Endothelial cell of umbilical vein (primary cell): ENCODE measurements around the gene TXK.

Experiments used
- EZH2 ChIP-seq: IDR thresholded peaks from 2 replicates; pipeline ENCODE4 v1.6.1; 2012; ENCODE audit warnings: borderline replicate concordance, low read depth, mild to moderate bottlenecking, moderate library complexity, low read length, inconsistent platforms; ENCODE audit not compliant: severe bottlenecking
- FOS ChIP-seq: IDR thresholded peaks from 2 replicates; pipeline ENCODE4 v1.6.1; 2011; ENCODE audit warnings: mild to moderate bottlenecking, low read length, moderate library complexity, borderline replicate concordance; ENCODE audit not compliant: insufficient read depth
- GATA2 ChIP-seq: IDR thresholded peaks from 2 replicates; pipeline ENCODE4 v1.7.0; 2011; ENCODE audit warnings: low read depth, mild to moderate bottlenecking, moderate library complexity, mixed read lengths, low read length; ENCODE audit not compliant: insufficient read length, insufficient read depth
- JUN ChIP-seq: IDR thresholded peaks from 2 replicates; pipeline ENCODE4 v1.6.1; 2011; ENCODE audit warnings: borderline replicate concordance, low read depth; ENCODE audit not compliant: insufficient read length, insufficient read depth
- MYC ChIP-seq: IDR thresholded peaks from one replicate; pipeline ENCODE4 v1.6.1; 2011; ENCODE audit warnings: mild to moderate bottlenecking, low read depth, low read length
- POLR2A ChIP-seq: IDR thresholded peaks from 2 replicates; pipeline ENCODE4 v1.6.1; 2012; ENCODE audit warnings: low read depth, mild to moderate bottlenecking, control low read depth, low read length
- POLR2AphosphoS5 ChIP-seq: IDR thresholded peaks from 2 replicates; pipeline ENCODE4 v1.6.1; 2012; ENCODE audit warnings: low read depth, mild to moderate bottlenecking, control low read depth, low read length, moderate library complexity; ENCODE audit not compliant: insufficient read depth
- TF ChIP-seq, protein P1 (sequence below), 2 donors: IDR thresholded peaks; 1 replicate in 1 of 2; 2 replicates in 1 of 2; pipeline ENCODE4 v1.5.1; 2011; ENCODE audit warnings: low read length in 2 of 2, mild to moderate bottlenecking in 2 of 2, moderate library complexity in 2 of 2, control low read depth in 1 of 2, inconsistent platforms in 1 of 2, low read depth in 1 of 2; ENCODE audit not compliant: insufficient read depth in 1 of 2; ENCODE audit errors: extremely low read depth in 1 of 2
- TF ChIP-seq, protein P2 (sequence below): IDR thresholded peaks from 2 replicates; pipeline ENCODE4 v1.6.1; 2011; ENCODE audit not compliant: insufficient read depth, insufficient read length

DNA sequence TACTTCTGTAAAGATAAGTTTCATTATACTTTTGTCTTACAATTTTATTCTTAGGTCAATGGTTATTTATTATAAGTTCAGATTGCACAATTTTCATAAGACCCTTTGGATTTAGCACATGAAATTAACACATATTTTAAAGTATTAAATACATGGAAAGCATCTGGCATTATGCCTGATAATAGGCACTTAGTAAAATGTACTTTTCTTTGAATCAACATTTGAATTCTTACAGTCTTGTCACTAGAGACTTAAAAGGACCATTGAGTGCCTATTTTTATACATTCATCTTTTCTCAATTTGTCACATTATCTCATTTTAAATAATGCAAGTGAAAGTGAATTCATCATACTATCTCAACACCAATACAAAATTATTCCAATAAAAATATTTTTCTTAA, 94.5 kb downstream of the TXK start:
- TF ChIP-seq, protein P1, sequence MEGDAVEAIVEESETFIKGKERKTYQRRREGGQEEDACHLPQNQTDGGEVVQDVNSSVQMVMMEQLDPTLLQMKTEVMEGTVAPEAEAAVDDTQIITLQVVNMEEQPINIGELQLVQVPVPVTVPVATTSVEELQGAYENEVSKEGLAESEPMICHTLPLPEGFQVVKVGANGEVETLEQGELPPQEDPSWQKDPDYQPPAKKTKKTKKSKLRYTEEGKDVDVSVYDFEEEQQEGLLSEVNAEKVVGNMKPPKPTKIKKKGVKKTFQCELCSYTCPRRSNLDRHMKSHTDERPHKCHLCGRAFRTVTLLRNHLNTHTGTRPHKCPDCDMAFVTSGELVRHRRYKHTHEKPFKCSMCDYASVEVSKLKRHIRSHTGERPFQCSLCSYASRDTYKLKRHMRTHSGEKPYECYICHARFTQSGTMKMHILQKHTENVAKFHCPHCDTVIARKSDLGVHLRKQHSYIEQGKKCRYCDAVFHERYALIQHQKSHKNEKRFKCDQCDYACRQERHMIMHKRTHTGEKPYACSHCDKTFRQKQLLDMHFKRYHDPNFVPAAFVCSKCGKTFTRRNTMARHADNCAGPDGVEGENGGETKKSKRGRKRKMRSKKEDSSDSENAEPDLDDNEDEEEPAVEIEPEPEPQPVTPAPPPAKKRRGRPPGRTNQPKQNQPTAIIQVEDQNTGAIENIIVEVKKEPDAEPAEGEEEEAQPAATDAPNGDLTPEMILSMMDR (IDR thresholded peaks at IDR 0.05; ENCODE audit: extremely low read depth in 1 of 2, insufficient read depth in 1 of 2, low read depth in 1 of 2, low read length in 2 of 2) = no peak
- TF ChIP-seq POLR2AphosphoS5 = no peak
- no peak for TF ChIP-seq POLR2A
- TF ChIP-seq, protein P2, sequence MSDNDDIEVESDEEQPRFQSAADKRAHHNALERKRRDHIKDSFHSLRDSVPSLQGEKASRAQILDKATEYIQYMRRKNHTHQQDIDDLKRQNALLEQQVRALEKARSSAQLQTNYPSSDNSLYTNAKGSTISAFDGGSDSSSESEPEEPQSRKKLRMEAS = no peak
- TF ChIP-seq EZH2 = no peak
- no peak for TF ChIP-seq FOS
- no peak for TF ChIP-seq JUN
- no peak for TF ChIP-seq MYC
- TF ChIP-seq GATA2 = no peak
